ENCODE results near the gene KARS1.

Gene KARS1

GRCh38 chr16:75578725-75579124, 68.7 kb downstream of the KARS1 start:
- no peak for DNase-seq

GRCh38 chr16:75578212-75578611, 69.3 kb downstream of the KARS1 start:
- DNase-seq: no peak
